GM12875 (cell line): Measurements from ENCODE around the gene SEC31B.

Experiments
- H3K4me3 ChIP-seq: one replicate; pipeline ENCODE4 v1.5.1; 2011; ENCODE audit warnings: low read depth, low read length, control low read depth
- TF ChIP-seq, protein P1 (sequence below): IDR thresholded peaks from 2 replicates; pipeline ENCODE4 v1.5.1; 2011; ENCODE audit warnings: low read depth, mild to moderate bottlenecking, control low read depth, inconsistent platforms, low read length, moderate library complexity, borderline replicate concordance; ENCODE audit not compliant: insufficient read depth

SEC31B gene

GRCh38 chr10:100480002-100480401 lies 39.7 kb downstream of the SEC31B start:
- TF ChIP-seq, protein P1, sequence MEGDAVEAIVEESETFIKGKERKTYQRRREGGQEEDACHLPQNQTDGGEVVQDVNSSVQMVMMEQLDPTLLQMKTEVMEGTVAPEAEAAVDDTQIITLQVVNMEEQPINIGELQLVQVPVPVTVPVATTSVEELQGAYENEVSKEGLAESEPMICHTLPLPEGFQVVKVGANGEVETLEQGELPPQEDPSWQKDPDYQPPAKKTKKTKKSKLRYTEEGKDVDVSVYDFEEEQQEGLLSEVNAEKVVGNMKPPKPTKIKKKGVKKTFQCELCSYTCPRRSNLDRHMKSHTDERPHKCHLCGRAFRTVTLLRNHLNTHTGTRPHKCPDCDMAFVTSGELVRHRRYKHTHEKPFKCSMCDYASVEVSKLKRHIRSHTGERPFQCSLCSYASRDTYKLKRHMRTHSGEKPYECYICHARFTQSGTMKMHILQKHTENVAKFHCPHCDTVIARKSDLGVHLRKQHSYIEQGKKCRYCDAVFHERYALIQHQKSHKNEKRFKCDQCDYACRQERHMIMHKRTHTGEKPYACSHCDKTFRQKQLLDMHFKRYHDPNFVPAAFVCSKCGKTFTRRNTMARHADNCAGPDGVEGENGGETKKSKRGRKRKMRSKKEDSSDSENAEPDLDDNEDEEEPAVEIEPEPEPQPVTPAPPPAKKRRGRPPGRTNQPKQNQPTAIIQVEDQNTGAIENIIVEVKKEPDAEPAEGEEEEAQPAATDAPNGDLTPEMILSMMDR, result no peak
- H3K4me3 ChIP-seq, result no peak overlapping the region

GRCh38 chr10:100479037-100479436 lies 40.6 kb downstream of the SEC31B start:
- TF ChIP-seq, protein P1, result no peak
- H3K4me3 ChIP-seq, result no peak overlapping the region

GRCh38 chr10:100477970-100478369 lies 41.7 kb downstream of the SEC31B start:
- TF ChIP-seq, protein P1, result no peak
- no peak overlapping the region for H3K4me3 ChIP-seq

DNA sequence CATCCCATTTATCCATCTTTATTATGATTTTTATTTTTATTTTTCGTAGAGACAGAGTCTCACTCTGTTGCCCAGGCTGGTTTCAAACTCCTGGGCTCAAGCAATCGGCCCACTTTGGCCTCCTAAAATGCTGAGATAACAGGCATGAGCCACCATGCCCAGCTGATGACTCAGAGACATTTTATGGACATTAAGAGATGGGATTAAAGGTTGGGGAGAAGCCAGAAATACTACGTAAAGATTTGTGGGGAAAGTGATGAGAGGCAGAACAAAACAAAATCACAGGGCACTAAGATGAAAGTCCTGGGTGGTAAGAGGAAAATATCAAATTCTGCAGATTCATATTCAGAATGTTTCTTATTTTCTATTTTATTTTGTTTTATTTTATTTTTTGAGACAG lies 49.3 kb downstream of the SEC31B start:
- TF ChIP-seq, protein P1, result no peak
- H3K4me3 ChIP-seq, result no peak overlapping the region

- H3K4me3 ChIP-seq, result no peak overlapping the region
- TF ChIP-seq, protein P1, result no peak
Measured at GRCh38 chr10:100469756-100470155, 49.9 kb downstream of the SEC31B start.

GRCh38 chr10:100468978-100469377 lies 50.7 kb downstream of the SEC31B start:
- TF ChIP-seq, protein P1, result no peak

GRCh38 chr10:100468322-100468721 lies 51.3 kb downstream of the SEC31B start:
- TF ChIP-seq, protein P1, result no peak
- no peak overlapping the region for H3K4me3 ChIP-seq

More at GRCh38 chr10:100468978-100469377, 50.7 kb downstream of the SEC31B start:
- H3K4me3 ChIP-seq, result no peak overlapping the region
